22Rv1 (cell line): ENCODE results near the gene MIDN.
"Not testable (repeated sequence)": the region's sequence is repeated elsewhere in the genome, so short reads cannot be mapped to it uniquely, and the experiment has no call there.

Experiments used
- ZFX ChIP-seq: fragments of 450-650 bp; IDR thresholded peaks from 2 replicates; pipeline ENCODE4 v1.6.1; 2017; ENCODE audit warnings: antibody characterized with exemption, borderline replicate concordance
- TF ChIP-seq, protein P1 (sequence below): fragments of 450-650 bp; IDR thresholded peaks from 2 replicates; pipeline ENCODE4 v1.5.1; 2017; ENCODE audit warnings: mild to moderate bottlenecking

DNA sequence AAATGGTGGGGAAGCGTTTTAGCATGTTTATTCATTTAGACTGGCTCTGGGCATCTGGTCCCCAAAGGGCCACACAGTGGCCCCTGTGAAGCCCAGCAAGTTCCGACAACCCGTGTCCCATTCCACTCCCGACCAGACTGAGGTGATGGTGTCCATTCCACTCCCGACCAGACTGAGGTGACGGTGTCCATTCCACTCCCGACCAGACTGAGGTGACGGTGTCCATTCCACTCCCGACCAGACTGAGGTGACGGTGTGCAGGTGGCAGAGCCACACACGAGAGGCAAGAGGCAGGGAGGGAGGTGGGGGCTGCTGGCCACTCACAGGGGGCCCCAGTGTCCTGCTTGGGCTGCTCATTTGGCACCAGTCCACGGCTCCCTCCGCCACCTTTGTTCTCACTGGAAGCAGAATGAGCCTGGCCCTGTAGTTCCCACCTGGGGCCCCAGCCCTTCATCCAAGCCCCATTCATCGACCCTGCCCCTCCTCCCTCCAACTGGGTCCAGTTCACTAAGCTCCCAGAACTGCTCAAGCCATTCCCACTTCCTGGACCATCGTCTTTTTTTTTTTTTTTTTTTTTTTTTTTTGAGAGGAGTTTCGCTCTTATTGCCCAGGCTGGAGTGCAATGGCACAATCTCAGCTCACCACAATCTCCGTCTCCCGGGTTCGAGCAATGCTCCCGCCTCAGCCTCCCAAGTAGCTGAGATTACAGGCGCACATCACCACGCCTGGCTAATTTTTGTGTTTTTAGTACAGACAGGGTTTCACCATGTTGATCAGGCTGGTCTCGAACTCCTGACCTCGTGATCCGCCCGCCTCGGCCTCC, 1.9 kb upstream of the MIDN start:
- TF ChIP-seq, protein P1, sequence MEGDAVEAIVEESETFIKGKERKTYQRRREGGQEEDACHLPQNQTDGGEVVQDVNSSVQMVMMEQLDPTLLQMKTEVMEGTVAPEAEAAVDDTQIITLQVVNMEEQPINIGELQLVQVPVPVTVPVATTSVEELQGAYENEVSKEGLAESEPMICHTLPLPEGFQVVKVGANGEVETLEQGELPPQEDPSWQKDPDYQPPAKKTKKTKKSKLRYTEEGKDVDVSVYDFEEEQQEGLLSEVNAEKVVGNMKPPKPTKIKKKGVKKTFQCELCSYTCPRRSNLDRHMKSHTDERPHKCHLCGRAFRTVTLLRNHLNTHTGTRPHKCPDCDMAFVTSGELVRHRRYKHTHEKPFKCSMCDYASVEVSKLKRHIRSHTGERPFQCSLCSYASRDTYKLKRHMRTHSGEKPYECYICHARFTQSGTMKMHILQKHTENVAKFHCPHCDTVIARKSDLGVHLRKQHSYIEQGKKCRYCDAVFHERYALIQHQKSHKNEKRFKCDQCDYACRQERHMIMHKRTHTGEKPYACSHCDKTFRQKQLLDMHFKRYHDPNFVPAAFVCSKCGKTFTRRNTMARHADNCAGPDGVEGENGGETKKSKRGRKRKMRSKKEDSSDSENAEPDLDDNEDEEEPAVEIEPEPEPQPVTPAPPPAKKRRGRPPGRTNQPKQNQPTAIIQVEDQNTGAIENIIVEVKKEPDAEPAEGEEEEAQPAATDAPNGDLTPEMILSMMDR = peak; percentile 24; the same call in 1 of the 2 replicates
- not testable (repeated sequence) for TF ChIP-seq ZFX
